Pulmonary artery endothelial cell (primary cell): ENCODE results near the gene SEPHS2. TPM values are rescaled to one million over a fixed set of nuclear protein-coding genes. Genes with fewer than 3 reads are reported as not detected.

ENCODE experiments used
- DNase-seq: peaks from one replicate; pipeline ENCODE4 v3.0.0-alpha.2; 2011; ENCODE audit warnings: low read depth, low spot score
- total RNA-seq: library from RNA; depleted of rRNA; stranded (reverse); fragments of >200 nt; gene quantifications from 2 replicates; pipeline ENCODE4 v1.2.3, GENCODE V29; 2014

SEPHS2 gene
- total RNA-seq, 1 donor from 2014 or later: 18.3 TPM

DNA sequence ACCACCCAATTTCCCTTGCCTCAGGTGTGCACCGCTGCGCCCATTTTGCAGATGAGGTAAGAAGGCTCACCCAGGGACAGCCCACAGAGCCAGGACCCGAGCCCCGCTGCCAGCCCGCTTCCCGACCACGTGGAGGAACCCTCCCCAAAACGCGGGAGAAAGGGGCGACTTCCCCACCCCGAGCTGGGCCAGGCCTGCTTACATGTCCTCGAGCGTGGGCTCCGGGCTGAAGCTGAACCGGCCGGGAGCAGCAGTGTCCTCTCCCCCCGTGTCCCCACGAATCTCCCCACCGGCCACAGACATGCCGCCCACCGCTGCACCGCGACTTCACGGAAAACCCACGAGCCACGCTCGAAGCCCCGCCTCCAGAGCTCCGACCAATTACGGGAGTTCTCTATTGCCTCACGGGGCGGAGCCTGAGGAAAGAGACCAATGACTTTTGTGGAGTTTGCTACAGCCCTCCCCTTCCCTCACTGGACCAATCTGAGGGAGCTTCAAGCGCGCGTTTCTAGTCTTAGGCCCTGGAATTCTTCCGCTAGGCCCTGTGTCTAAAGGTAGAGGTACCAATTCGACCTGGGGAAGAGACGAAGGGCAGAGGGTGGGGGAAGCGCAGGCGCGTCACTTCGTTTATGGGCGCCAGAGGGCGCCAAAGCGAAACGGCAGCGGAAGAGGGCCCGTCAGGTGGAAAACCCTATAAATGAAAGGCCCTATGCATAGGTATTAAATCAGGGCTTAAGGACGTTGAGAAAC, 15.8 kb downstream of the SEPHS2 start, which contains the start of gene DCTPP1:
TSS of gene DCTPP1 (minus strand) at position 353 of the 750 bp plus-strand sequence. CDS start at position 303, 50 bp downstream.
- peak; percentile 92 for DNase-seq

DNA sequence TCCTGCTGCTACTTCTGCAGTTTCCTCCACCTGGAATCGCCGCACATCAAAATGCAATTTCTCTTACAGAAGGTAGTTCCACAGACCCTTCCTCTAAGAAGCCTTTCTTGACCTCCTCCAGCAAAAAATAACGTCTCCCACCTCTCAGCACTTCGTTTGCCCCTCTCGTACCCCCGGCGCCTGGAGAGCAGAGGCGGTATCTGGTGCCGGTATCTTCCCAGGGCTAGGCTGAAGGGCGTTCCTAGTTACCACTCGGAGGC, 16.3 kb downstream of the SEPHS2 start:
- DNase-seq: no peak

DNA sequence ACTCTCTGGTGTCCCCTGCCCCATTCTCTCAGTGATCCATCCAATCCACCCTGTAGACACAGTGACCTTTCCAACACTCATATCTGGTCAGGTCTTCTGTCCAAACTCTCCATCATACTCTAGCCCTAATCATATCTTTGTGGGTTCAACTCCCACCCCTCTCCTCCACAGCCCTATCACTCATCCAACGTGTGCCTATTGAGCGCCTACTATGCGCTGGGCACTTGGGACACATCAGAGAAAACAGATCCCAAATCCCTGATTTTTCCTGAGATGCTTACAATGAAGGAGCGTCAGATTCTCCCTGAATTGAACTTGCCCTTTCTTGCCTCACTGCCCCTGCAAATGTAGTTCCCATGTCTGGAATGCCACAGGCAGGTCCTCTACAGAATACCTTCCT, 17.6 kb downstream of the SEPHS2 start:
- no peak for DNase-seq

DNA sequence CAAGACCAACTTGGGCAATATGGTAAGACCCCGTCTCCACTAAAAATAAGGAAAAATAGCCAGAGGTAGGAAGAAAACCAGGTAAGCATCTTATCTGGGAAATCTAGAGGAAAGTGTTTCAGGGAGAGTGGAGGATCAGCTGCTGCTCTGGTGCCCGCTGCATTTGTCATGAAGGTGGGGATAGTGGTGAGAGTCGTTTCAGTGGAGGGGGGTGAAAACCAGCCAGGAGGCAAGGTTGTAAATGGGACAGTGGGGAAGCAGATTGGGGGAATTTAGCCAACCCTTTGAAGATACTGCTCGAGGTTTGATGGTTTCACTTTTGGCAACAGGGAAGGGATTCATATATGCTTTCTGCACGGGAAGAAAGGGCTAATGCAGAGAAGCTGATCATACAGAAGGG, 24.7 kb downstream of the SEPHS2 start:
- DNase-seq: no peak

DNA sequence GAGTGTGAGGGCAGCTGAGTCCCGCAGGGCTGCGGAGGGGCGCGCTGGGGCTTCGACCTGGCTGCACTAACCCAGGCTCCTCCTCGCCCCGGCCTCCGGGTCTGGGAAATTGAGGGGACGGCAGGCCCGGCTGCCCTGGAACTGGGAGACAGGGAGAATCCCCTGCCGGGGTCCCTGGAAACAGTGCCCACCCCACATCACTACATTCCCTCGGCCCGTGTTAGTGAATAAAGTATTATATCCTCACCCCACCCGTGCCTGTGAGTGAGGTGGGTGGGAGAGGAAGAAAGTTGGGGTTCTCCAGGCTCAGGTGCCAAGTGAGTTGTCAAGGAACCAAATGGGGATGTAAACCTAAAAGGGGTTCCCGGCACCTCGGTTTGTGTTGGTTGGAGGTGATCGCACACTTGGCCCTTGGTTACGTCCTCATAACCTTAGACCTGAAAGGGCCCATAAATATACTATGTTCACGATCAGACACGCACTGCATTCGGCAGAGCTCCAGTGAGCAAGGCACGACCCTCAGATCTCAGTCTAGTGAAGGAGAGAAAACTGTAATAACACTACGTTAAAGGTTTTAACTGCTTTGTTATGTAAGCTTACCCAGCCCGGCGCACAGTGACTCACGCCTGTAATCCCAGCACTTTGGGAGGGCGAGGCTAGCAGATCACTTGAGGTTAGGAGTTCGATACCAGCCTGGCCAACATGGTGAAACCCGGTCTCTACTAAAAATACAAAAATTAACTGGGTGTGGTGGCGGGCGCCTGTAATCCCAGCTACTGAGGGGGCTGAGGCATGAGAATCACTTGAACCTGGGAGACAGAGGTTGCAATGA, 27.1 kb downstream of the SEPHS2 start:
- no peak for DNase-seq

DNA sequence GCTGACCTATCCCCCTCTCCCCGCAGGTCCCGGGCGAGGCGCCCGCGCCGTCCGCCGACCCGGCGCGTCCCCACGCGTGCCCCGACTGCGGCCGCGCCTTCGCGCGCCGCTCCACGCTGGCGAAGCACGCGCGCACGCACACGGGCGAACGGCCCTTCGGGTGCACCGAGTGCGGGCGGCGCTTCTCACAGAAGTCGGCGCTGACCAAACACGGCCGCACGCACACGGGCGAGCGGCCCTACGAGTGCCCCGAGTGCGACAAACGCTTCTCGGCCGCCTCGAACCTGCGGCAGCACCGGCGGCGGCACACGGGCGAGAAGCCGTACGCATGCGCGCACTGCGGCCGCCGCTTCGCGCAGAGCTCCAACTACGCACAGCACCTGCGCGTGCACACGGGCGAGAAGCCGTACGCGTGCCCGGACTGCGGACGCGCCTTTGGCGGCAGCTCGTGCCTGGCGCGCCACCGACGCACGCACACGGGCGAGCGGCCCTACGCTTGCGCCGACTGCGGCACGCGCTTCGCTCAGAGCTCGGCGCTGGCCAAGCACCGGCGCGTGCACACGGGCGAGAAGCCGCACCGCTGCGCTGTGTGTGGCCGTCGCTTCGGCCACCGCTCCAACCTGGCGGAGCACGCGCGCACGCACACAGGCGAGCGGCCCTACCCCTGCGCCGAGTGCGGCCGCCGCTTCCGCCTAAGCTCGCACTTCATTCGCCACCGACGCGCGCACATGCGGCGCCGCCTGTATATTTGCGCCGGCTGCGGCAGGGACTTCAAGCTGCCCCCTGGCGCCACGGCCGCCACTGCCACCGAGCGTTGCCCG, 27.9 kb downstream of the SEPHS2 start:
- DNase-seq: peak; percentile 84

DNA sequence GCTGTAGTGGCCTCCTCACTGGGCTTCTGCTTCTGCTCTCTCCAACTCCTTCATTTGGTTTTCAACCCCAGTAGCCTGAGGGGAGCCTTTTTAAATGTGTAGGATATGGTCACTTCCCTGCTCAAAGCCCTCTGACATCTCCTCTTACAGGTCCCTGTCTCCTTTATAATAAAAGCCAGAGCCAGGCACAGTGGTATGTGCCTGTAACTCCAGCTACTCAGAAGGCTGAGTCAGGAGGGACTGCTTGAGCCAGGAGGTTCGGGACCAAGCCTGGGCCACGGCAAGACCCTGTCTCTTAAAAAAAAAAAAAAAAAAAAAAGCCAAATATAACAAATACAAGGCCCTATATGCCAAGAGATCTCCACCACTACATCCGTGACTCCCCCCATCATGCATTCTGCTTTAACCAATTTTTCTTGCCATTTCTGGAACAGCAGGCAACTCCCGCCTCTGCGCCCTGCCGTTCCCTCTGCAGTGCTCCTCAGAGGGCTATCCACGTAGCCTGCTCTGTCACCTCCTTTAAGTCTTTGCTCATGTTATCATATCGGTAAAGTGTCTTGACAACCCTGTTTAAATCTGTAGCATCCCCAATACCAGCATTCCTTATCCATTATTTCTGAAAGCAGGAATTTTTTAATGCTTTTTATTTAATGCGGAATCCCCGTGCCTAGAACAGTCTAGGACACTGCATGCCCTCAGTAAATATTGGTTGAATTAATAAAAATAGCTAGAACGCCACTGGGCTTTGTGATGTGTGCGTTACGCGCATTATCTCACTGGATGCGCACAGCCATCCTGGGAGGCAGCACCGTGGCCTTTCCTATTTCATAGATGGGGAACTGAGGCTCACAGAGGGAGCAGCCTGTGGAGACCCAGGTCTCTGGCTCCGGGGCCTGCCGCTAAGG, 28.8 kb downstream of the SEPHS2 start:
- no peak for DNase-seq

DNA sequence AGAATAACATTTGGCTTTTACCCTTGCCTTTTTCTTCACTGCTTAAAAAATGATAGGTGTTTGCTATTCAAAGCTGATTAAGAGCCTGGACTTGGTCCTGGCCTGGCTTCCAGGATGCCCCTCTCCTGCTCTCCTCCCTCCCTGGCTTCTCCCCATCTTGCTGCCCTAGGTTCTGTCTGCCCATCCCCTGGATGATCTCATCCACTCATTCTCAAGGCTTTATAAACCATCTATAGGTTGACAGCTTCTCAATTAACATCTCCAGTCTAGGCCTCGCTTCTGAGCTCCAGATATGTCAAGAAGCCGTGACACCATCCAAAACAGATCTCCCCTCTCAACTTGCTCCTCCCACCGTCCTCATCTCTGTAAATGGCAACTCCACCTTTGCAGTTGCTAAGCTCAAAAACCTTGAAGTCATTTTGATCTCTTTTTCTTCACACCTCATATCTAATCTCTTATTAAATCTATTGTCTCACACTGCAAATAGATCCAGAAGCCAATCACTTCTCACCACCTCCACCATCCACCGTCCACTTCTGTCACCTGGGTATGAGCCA, 29.5 kb downstream of the SEPHS2 start:
- no peak for DNase-seq

DNA sequence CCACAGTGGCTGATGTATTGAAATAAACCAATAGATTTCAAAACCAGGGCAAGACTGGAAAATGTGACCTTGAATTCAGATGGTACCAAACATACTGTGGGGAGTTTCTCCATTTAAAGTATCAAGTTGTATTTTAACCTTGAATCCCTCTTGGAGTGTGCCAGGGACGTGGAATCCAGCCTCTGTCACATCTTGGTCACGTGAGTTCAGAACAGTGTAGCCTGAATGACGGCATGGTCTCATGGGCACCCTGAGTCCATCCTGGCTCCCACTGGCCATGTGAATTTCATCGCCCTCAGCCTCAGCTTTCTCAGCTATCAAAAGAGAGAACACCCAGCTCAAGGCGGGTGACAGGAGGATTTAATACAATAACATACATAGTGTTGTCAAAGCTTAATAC, 31.5 kb downstream of the SEPHS2 start:
- DNase-seq: no peak

DNA sequence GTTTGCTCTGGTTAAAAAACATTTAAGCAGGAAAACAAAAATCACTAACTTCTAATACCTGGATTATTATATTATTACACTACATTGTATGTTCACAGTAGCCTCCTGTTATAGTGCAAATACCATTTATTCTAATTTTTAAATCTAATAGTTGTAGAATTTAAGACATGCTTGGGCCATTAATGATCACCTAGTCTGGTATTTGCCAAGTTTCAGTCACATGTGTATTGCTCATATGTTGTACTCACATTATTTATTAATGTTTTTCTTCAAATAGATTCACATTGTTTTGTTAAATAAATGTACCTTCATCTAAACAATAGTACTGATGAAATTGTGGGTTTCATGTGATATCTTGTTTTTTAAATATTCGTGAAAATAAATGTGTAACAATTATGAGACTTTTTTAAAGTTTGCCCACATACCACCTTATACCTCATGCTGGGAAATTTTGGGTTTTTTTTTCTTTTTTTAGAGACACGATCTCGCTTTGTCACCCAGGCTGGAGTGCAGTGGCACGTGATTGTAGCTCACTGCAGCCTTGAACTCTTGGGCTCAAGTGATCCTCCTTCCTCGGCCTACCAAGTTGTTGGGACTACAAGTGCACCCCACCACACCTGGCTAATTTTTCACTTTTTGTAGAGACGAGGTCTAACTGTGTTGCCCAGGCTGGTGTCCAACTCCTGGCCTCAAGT, 32.4 kb downstream of the SEPHS2 start:
- DNase-seq: no peak

DNA sequence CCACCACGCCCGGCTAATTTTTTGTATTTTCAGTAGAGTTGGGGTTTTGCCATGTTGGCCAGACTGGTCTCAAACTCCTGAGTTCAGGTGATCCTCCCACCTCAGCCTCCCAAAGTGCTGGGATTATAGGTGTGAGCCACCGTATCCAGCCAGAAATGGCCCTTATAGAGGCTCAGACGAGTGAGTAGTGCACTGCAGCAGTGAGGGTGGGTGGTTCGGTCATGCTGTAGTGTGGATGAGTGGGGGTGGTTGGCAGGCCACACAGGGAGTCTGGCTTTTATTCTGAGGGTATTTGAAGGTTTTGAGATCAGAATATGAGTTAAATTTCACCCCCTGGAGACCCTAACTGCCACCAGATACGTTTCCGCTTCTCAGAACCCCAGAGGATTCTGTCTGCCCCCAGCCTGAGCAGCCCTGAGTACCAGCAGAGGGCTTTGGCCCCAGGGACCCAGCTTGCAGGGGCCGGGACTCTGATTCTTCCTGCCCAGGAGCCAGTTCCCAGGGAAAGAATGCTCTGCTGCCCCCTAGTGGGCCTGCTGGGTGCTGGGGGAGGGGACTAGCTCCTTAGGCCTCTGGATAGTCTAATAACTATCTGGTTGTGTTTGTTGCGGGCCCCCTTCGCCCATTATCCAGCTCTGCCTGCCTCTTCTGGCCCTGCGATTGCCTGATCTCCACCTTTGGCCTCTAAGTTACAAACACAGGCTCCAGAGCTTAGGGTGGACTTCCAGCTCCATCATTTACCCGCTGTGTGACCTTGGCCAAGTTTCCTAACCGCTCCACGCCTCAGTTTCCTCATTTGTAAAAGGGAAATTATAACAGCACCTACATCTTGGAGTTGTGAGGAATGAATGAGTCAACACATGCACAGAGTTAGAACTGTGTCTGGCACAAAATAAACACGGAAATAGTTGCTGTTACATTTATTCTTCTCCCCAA, 36.3 kb downstream of the SEPHS2 start:
- peak; percentile 55 for DNase-seq

DNA sequence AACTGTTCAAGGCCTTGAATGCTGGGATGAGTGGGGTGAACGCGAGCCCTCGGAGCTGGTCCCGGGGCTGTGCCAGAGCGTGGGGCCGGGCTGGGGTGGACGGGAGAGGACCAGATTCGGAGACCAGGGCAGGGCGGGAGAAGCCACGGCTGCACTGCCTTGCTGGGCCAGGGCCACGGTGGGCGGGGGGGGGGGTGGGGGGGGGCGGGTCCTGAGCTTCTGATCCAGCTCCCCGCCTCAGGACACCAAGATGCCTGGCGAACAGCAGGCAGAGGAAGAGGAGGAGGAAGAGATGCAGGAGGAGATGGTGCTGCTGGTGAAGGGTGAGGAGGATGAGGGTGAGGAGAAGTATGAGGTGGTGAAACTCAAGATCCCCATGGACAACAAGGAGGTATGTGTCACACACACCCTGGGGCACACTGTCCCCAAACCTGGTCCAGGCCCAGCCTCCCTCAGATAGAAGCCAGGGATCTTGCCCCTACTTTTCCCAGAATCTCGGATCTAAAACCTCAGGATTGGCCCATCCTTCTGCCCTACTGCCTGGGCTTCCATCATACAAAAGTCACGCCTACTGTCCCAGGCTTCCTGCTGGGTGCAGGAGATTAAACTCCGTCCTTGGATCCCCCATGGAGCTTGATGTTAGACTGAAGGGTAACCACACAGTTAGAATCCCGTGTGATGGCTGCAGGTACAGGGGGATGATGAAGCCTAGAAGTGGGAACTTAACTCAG, 37.7 kb downstream of the SEPHS2 start:
- DNase-seq: no peak

DNA sequence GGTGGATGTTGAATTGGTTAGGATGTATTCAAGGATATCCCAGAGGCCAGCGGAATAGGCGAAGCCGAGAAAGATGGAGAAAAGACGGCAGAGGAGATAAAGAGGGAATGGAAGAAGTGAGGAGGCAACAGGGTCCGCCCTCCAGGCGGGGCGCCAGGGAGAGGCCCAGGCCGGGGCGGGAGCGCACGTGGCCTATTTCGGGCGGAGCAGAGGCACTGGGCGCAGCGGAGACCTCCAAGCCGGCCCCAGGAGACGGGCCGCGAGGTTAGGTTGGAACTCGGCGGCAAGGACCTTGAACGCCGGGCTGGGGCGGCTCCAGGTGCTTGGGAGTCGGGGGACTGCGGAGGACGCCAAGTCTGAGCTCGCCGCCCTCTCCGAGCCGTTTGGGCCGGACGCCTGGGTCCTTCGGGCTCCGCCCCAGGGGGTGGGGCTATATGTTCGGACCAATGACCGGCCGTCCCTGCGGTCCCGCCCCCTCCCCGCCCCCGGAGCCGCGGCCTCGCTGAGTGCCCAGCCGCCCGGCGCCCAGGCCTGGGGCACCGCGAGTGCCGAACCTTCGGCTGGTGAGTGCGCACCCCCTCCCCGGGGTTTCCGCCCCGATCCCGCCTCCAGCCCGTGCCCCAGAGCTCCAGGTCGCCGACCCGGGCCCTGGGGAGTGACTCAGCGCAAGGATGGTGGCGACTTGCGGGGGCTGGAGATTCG, 38.4 kb downstream of the SEPHS2 start, which contains the start of gene ZNF771:
TSS of gene ZNF771 (plus strand) at position 505 of the 702 bp plus-strand sequence. CDS start 448 bp downstream, outside the sequence.
- peak; percentile 54 for DNase-seq

DNA sequence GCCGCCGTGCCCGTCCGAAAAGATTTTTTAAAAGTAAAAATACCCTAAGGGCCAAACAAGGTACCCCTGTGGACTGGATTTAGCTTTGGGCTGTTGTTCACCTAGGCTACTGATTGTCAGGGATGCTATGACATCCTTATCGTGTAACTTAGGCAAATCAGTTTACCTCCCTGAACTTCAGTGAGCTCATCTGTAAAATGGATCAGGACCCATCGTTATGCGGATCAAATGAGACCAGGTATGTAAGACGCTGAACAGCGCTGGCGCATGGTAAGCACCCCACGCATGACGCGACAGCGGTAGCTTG, 38.9 kb downstream of the SEPHS2 start:
- DNase-seq: no peak

DNA sequence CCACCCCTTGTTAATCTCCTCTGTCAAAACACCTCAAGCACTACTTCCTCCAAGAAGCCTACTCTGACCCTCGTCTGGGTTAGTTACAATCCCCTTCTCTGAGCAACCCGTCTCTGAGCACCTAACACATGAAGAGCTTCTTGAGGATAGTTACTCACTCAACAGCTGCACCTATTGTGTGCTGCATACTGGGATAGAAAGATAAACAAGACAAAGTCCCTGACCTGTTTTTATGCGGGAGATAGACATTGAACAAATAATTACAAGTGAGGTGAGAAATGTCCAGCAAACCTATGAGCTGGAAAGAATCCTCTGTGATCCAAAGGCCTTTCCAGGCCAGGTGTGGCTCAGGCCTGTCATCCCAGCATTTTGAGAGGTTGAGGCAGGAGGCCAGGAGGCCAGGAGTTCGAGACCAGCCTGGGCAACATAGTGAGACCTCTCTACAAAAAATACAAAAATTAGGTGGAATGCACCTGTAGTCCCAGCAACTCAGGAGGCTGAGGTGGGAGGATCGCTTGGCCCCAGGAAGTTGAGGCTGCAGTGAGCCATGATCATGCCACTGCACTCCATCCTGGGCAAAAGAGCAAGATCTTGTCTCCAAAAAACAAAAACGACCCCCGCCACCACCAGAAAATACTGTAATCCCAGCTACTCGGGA, 43.8 kb downstream of the SEPHS2 start:
- no peak for DNase-seq

DNA sequence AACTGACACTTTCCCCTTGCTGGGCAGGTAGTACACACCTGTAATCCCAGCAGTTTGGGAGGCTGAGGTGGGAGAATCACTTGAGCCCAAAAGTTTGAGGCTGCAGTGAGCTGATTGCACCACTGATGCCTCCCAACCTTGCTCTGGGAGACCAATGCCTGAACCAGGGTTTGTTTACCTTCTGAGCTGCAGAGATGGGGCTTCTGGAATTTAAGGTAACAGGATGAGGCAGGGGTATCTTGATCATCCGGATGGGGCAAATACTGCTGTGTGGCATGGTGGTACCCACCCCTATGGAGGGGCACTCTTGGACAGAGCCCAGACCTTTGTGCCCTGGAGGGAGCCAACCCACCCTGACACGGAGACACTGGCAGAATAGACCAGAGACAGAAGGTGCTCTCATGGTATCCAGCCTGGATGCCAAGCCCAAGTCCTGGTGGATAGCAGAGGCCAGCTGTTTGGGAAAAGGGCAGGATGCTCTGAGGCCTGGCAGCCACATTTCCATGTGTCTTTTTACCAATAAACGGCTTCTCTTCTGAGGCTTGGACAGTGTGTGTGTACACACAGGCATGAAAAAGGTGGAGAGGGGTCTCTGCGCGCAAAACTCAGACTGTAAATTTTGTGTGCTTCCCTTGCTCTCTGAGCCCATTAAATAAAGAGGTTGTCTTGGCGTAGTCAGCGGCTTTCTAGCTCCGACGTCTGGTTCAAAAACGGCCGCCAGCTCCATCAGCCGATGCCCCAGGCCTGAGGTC, 46.1 kb downstream of the SEPHS2 start:
- DNase-seq: no peak
